Amygdala (tissue), 56 donors: ENCODE measurements around the gene CEACAM8.
"Not testable (repeated sequence)": the region's sequence is repeated elsewhere in the genome, so short reads cannot be mapped to it uniquely, and the experiment has no call there.

Source experiments
- DNase-seq, 56 donors: peaks; one replicate each; lab custom pipeline; 2025; lab: John Stamatoyannopoulos, UW

CEACAM8 gene

GRCh38 chr19:42576241-42576640 lies 18.5 kb downstream of the CEACAM8 start:
- no peak for DNase-seq

GRCh38 chr19:42573642-42574041 lies 21.1 kb downstream of the CEACAM8 start:
- no peak for DNase-seq

GRCh38 chr19:42571116-42571515 lies 23.6 kb downstream of the CEACAM8 start:
- DNase-seq = no peak

GRCh38 chr19:42569193-42569592 lies 25.5 kb downstream of the CEACAM8 start:
- no peak for DNase-seq

- DNase-seq = peak in 1 of 56 donors; percentile 20
Measured at GRCh38 chr19:42568006-42568405, 26.7 kb downstream of the CEACAM8 start.

- DNase-seq = no peak
Measured at GRCh38 chr19:42567567-42567966, 27.2 kb downstream of the CEACAM8 start.

GRCh38 chr19:42563352-42564210 lies 31.1 kb downstream of the CEACAM8 start:
- DNase-seq = peak in 20 of 56 donors; percentile 11 to 68 (median 23)

- DNase-seq = no peak
Measured at GRCh38 chr19:42561512-42561911, 33.2 kb downstream of the CEACAM8 start.

GRCh38 chr19:42560731-42561130 lies 34.0 kb downstream of the CEACAM8 start:
- DNase-seq = no peak

GRCh38 chr19:42558450-42559150 lies 36.1 kb downstream of the CEACAM8 start:
- no peak for DNase-seq

- not testable (repeated sequence) for DNase-seq
Measured at GRCh38 chr19:42557386-42557871, 37.3 kb downstream of the CEACAM8 start.

- peak in 5 of 56 donors; percentile 23 to 45 (median 38) for DNase-seq
Measured at GRCh38 chr19:42555801-42556200, 38.9 kb downstream of the CEACAM8 start.

GRCh38 chr19:42555317-42555716 lies 39.4 kb downstream of the CEACAM8 start:
- DNase-seq = peak in 5 of 56 donors; percentile 12 to 57 (median 31)

GRCh38 chr19:42554046-42554575 lies 40.6 kb downstream of the CEACAM8 start:
- no peak for DNase-seq

- peak in 1 of 56 donors; percentile 12 for DNase-seq
Measured at GRCh38 chr19:42553292-42554045, 41.3 kb downstream of the CEACAM8 start.

GRCh38 chr19:42552086-42553065 lies 42.3 kb downstream of the CEACAM8 start:
- no peak for DNase-seq

- not testable (repeated sequence) for DNase-seq
Measured at GRCh38 chr19:42550521-42550920, 44.2 kb downstream of the CEACAM8 start.

GRCh38 chr19:42549067-42549466 lies 45.7 kb downstream of the CEACAM8 start:
- not testable (repeated sequence) for DNase-seq

- DNase-seq = no peak
Measured at GRCh38 chr19:42548552-42548951, 46.2 kb downstream of the CEACAM8 start.
